MM.1S (cell line): Measurements from ENCODE around the gene PHF21A.

Experiments used
- DNase-seq: peaks from one replicate; pipeline ENCODE4 v3.0.0-alpha.2; 2015
- H2AFZ ChIP-seq: fragments of 300-600 bp; sonication (generic); 2 replicates; pipeline ENCODE4 v1.6.0; 2016; ENCODE audit warnings: antibody characterized with exemption, low read length
- H3F3A ChIP-seq: fragments of 300-600 bp; sonication (generic); 2 replicates; pipeline ENCODE4 v1.6.1; 2016; ENCODE audit warnings: mild to moderate bottlenecking, antibody characterized with exemption, low read length, moderate library complexity, mixed read lengths; ENCODE audit not compliant: insufficient read depth
- H3K27ac ChIP-seq: fragments of 300-600 bp; sonication (generic); 2 replicates; pipeline ENCODE4 v1.5.1; 2016; ENCODE audit warnings: mild to moderate bottlenecking, low read length
- H3K27me3 ChIP-seq: fragments of 300-600 bp; sonication (generic); replicated peaks from 2 replicates; pipeline ENCODE4 v1.6.0; 2016; ENCODE audit warnings: low read length; ENCODE audit not compliant: insufficient read depth
- H3K36me3 ChIP-seq: fragments of 300-600 bp; sonication (generic); replicated peaks from 2 replicates; pipeline ENCODE4 v1.6.1; 2016; ENCODE audit warnings: mild to moderate bottlenecking, low read length, mixed read lengths; ENCODE audit not compliant: insufficient read depth
- H3K4me1 ChIP-seq: fragments of 300-600 bp; sonication (generic); 2 replicates; pipeline ENCODE4 v1.6.1; 2016; ENCODE audit warnings: low read length, mixed read lengths
- H3K4me2 ChIP-seq: fragments of 300-600 bp; sonication (generic); 2 replicates; pipeline ENCODE4 v1.6.0; 2016; ENCODE audit warnings: low read depth, low read length
- H3K4me3 ChIP-seq: fragments of 300-600 bp; sonication (generic); 2 replicates; pipeline ENCODE4 v1.5.1; 2016; ENCODE audit warnings: low read length, mixed read lengths
- H3K79me2 ChIP-seq: fragments of 300-600 bp; sonication (generic); 2 replicates; pipeline ENCODE4 v1.6.1; 2016; ENCODE audit warnings: mixed run types, low read length, mixed read lengths
- H3K9ac ChIP-seq: fragments of 300-600 bp; sonication (generic); 2 replicates; pipeline ENCODE4 v1.6.1; 2016; ENCODE audit warnings: low read length, mixed read lengths
- H3K9me2 ChIP-seq: fragments of 300-600 bp; sonication (generic); replicated peaks from 2 replicates; pipeline ENCODE4 v1.6.1; 2016; ENCODE audit warnings: mild to moderate bottlenecking, low read length, mixed read lengths; ENCODE audit not compliant: insufficient read depth
- H3K9me3 ChIP-seq: fragments of 300-600 bp; sonication (generic); replicated peaks from 2 replicates; pipeline ENCODE4 v1.6.1; 2016; ENCODE audit warnings: mild to moderate bottlenecking, low read length, mixed read lengths; ENCODE audit not compliant: insufficient read depth
- H4K20me1 ChIP-seq: fragments of 300-600 bp; sonication (generic); 2 replicates; pipeline ENCODE4 v1.6.1; 2016; ENCODE audit warnings: mild to moderate bottlenecking, low read length, moderate library complexity, mixed read lengths; ENCODE audit not compliant: insufficient read depth
- EZH2 ChIP-seq: fragments of 300-600 bp; sonication (generic); optimal IDR thresholded peaks from 2 replicates; pipeline ENCODE3; 2017; ENCODE audit warnings: low read depth, mild to moderate bottlenecking, antibody characterized with exemption, low read length, mixed read lengths
- EZH2phosphoT487 ChIP-seq: fragments of 300-600 bp; sonication (generic); IDR thresholded peaks from 2 replicates; pipeline ENCODE4 v1.6.1; 2018; ENCODE audit warnings: antibody characterized with exemption, low read length
- TF ChIP-seq, protein P1 (sequence below): fragments of 300-600 bp; sonication (generic); IDR thresholded peaks from 2 replicates; pipeline ENCODE4 v1.5.1; 2016; ENCODE audit warnings: antibody characterized with exemption, low read length, mixed read lengths

PHF21A gene

DNA sequence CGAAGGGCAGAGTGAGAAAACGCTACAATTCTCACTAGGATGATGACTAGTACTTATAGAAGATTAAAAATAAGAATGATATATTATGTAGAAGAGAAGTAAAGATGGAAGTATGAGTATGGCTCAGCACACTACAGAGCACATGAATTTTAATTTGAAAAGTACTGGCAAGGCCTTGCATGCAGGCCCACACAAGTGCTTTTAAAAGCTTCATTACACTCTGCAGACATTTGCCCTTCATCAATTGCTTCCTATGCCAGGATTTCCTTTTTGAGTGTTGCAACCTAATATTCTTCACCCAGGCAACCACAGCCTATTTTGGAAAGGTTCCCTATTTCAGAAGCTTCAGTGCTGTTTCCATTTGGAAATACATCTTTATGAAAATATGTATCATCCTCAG, 117.7 kb downstream of the PHF21A start:
- DNase-seq, result no peak
- H3K4me2 ChIP-seq, result no peak overlapping the region
- no peak overlapping the region for H3K27ac ChIP-seq

DNA sequence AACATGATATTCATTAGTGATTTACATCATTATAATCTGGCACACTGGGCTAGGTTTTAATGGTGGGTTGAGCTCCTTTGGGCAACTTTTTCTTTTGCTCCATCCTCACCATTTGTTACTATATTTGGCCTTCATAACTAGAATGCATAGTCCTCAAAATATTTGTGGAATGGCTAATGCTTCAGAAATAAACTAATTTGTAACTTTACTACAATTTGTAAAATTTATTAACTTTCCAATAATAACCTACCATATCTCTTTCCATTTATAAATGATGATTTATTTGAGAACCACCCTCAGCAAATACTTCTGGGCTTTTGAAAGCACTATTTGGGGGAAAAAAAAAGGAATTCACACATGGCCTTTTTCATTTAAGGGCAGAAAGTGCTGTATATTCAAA, 119.1 kb downstream of the PHF21A start:
- TF ChIP-seq, protein P1, sequence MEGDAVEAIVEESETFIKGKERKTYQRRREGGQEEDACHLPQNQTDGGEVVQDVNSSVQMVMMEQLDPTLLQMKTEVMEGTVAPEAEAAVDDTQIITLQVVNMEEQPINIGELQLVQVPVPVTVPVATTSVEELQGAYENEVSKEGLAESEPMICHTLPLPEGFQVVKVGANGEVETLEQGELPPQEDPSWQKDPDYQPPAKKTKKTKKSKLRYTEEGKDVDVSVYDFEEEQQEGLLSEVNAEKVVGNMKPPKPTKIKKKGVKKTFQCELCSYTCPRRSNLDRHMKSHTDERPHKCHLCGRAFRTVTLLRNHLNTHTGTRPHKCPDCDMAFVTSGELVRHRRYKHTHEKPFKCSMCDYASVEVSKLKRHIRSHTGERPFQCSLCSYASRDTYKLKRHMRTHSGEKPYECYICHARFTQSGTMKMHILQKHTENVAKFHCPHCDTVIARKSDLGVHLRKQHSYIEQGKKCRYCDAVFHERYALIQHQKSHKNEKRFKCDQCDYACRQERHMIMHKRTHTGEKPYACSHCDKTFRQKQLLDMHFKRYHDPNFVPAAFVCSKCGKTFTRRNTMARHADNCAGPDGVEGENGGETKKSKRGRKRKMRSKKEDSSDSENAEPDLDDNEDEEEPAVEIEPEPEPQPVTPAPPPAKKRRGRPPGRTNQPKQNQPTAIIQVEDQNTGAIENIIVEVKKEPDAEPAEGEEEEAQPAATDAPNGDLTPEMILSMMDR, result no peak
- H3K36me3 ChIP-seq, result no peaks in the 10 kb centered on the region
- H3F3A ChIP-seq, result no peaks in the 10 kb centered on the region
- H3K4me2 ChIP-seq, result no peak overlapping the region
- DNase-seq, result no peak
- H3K9ac ChIP-seq, result no peak overlapping the region
- H3K9me2 ChIP-seq, result no peaks in the 10 kb centered on the region
- no peak overlapping the region for H3K27ac ChIP-seq
- H3K4me1 ChIP-seq, result no peaks in the 10 kb centered on the region
- H4K20me1 ChIP-seq, result no peaks in the 10 kb centered on the region
- H3K27me3 ChIP-seq, result no peaks in the 10 kb centered on the region
- no peak overlapping the region for H2AFZ ChIP-seq
- H3K4me3 ChIP-seq, result no peak overlapping the region
- H3K9me3 ChIP-seq, result no peaks in the 10 kb centered on the region
- H3K79me2 ChIP-seq, result no peaks in the 10 kb centered on the region

More for the DNA sequence above, 117.7 kb downstream of the PHF21A start:
- Histone ChIP-seq H3K9me3 (no peaks in the 10 kb centered on the region), H3K4me1 (no peaks in the 10 kb centered on the region), H3K36me3 (no peaks in the 10 kb centered on the region), H4K20me1 (no peaks in the 10 kb centered on the region), H3K79me2 (no peaks in the 10 kb centered on the region), H3K9me2 (no peaks in the 10 kb centered on the region), H3K27me3 (no peaks in the 10 kb centered on the region), H3K9ac (no peak overlapping the region), H2AFZ (no peak overlapping the region), H3F3A (no peaks in the 10 kb centered on the region), H3K4me3 (no peak overlapping the region)
- TF ChIP-seq, protein P1, result no peak
- TF ChIP-seq EZH2phosphoT487 (no peak), EZH2 (no peak)

DNA sequence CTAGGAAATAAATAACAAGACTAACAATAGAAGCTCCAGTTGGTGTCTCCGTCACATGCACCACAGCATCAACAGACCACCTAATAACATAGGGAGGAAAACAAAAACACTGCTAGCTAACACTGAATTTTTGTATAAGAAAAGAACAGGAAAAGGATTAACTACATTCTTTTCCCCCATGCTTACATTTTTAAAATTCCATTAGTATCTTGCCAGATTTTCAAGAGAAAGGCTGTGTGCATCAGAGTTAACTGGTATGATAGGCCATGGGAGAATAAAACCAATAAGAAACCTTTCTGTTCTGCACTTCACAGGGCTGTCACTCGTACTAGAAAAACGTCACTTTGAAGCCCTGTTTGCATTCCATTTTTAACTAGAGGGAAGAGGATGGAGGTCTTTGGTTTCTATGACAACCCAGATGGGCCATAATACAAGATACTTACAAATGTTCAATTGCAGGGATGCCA, 119.8 kb downstream of the PHF21A start:
- Histone ChIP-seq H3K9me3 (no peaks in the 10 kb centered on the region), H3K4me1 (no peaks in the 10 kb centered on the region), H3K27me3 (no peaks in the 10 kb centered on the region), H3K36me3 (no peaks in the 10 kb centered on the region), H3K4me3 (no peak overlapping the region), H3K79me2 (no peaks in the 10 kb centered on the region), H3F3A (no peaks in the 10 kb centered on the region), H2AFZ (no peak overlapping the region), H4K20me1 (no peaks in the 10 kb centered on the region), H3K9me2 (no peaks in the 10 kb centered on the region), H3K4me2 (no peak overlapping the region), H3K27ac (no peak overlapping the region), H3K9ac (no peak overlapping the region)
- TF ChIP-seq, protein P1, result no peak
- TF ChIP-seq EZH2, result no peak
- no peak for DNase-seq

DNA sequence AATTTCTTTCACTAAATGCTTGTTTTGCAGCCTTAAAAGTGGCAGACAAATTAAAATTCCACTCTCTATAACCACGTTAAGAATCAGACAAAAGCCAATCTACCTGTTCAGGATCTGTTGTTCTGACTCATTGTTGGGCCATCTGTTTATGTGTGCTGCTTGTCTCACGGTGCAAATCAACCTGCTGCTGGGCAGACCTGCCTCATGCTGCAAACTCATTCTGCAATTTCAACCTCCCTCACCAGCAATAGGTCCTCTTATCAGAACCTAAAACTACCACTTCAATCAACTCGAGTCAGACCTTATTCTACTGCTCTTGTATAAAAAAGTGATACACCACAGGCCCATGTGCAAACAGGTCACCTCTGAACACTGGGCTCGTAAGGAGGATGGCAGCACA, 123.7 kb downstream of the PHF21A start:
- Histone ChIP-seq H3K27ac (no peak overlapping the region), H3K4me1 (peaks cover 19% of the 10 kb centered on the region), H4K20me1 (no peaks in the 10 kb centered on the region), H3K9me3 (no peaks in the 10 kb centered on the region), H3K4me3 (no peak overlapping the region), H2AFZ (no peak overlapping the region), H3K27me3 (no peaks in the 10 kb centered on the region), H3K4me2 (no peak overlapping the region), H3K79me2 (no peaks in the 10 kb centered on the region; the same call in 1 of the 2 replicates), H3K36me3 (no peaks in the 10 kb centered on the region), H3F3A (peaks cover 3% of the 10 kb centered on the region; the same call in 1 of the 2 replicates), H3K9ac (no peak overlapping the region), H3K9me2 (no peaks in the 10 kb centered on the region)
- TF ChIP-seq EZH2, result no peak
- TF ChIP-seq EZH2phosphoT487, result no peak
- TF ChIP-seq, protein P1, result no peak
- DNase-seq, result no peak
